HFFc6 (cell line): Measurements from ENCODE around the gene SLC25A25. TPM values are rescaled to one million over a fixed set of nuclear protein-coding genes. Genes with fewer than 3 reads are reported as not detected.

Source experiments
- DNase-seq: peaks from one replicate; pipeline ENCODE4 v3.0.0-alpha.2; 2018
- H3K27ac Mint-ChIP-seq: 2 replicates; pipeline ENCODE4 v1.8.0; 2020; ENCODE audit warnings: mild to moderate bottlenecking, mixed read lengths
- H3K27me3 Mint-ChIP-seq: 2 replicates; pipeline ENCODE4 v1.8.0; 2021; ENCODE audit warnings: mild to moderate bottlenecking, moderate library complexity, mixed read lengths; ENCODE audit not compliant: insufficient read depth
- H3K36me3 Mint-ChIP-seq: 2 replicates; pipeline ENCODE4 v1.8.0; 2021; ENCODE audit warnings: low read depth, mixed read lengths
- H3K4me1 Mint-ChIP-seq: 2 replicates; pipeline ENCODE4 v1.8.0; 2020; ENCODE audit warnings: low read depth, mixed read lengths
- H3K4me3 Mint-ChIP-seq: 2 replicates; pipeline ENCODE4 v1.8.0; 2020; ENCODE audit warnings: mild to moderate bottlenecking, moderate library complexity, mixed read lengths
- H3K9me3 Mint-ChIP-seq: 2 replicates; pipeline ENCODE4 v1.8.0; 2020; ENCODE audit warnings: mild to moderate bottlenecking, mixed read lengths
- CTCF ChIP-seq: fragments of 200-600 bp; sonication (generic); IDR thresholded peaks from 2 replicates; pipeline ENCODE4 v1.5.0; 2021; ENCODE audit warnings: antibody characterized with exemption, mild to moderate bottlenecking
- total RNA-seq, 6 experiments: library from RNA; stranded (reverse); fragmentation: NEBNext Ultra II Directional; extraction: Animal tissue kit (Norgen Biotek cat#: 25700); gene quantifications; 2 replicates in 1 of 6; 3 replicates in 5 of 6; pipeline ENCODE4 v1.2.3, GENCODE V29; 2021

The SLC25A25 gene
- total RNA-seq, 6 experiments from 2014 or later: 16.5 to 20.7 (median 18.4) TPM

GRCh38 chr9:128094166-128094949, 26.3 kb downstream of the SLC25A25 start:
- H3K4me3 Mint-ChIP-seq: peak overlapping the region; percentile 89
- peak overlapping the region; percentile 100 for H3K27ac Mint-ChIP-seq
- no peaks in the 10 kb centered on the region for H3K9me3 Mint-ChIP-seq
- peak; percentile 98 for DNase-seq
- no peaks in the 10 kb centered on the region; the same call in none of the 2 replicates for H3K27me3 Mint-ChIP-seq
- no peak for TF ChIP-seq CTCF
- H3K36me3 Mint-ChIP-seq: 0 out of 2 replicates have a peak, but pooled peaks cover 6% of the 10 kb centered on the region
- peaks cover 82% of the 10 kb centered on the region for H3K4me1 Mint-ChIP-seq

GRCh38 chr9:128094950-128095544, 27.0 kb downstream of the SLC25A25 start:
- peak overlapping the region; percentile 89 for H3K4me3 Mint-ChIP-seq
- H3K4me1 Mint-ChIP-seq: peaks cover 82% of the 10 kb centered on the region
- no peak for DNase-seq
- no peaks in the 10 kb centered on the region for H3K9me3 Mint-ChIP-seq
- TF ChIP-seq CTCF: no peak
- 0 out of 2 replicates have a peak, but pooled peaks cover 9% of the 10 kb centered on the region for H3K36me3 Mint-ChIP-seq
- H3K27me3 Mint-ChIP-seq: no peaks in the 10 kb centered on the region; the same call in none of the 2 replicates
- H3K27ac Mint-ChIP-seq: peak overlapping the region; percentile 100

- DNase-seq: no peak
- Mint-ChIP-seq H3K9me3 (no peaks in the 10 kb centered on the region), H3K36me3 (peaks cover 15% of the 10 kb centered on the region), H3K27ac (peak overlapping the region; percentile 100), H3K4me3 (no peak overlapping the region), H3K27me3 (peaks cover 1% of the 10 kb centered on the region), H3K4me1 (peaks cover 80% of the 10 kb centered on the region)
- TF ChIP-seq CTCF: no peak
Observed at GRCh38 chr9:128096616-128097536, 28.8 kb downstream of the SLC25A25 start.

- peak overlapping the region; percentile 100 for H3K27ac Mint-ChIP-seq
- H3K36me3 Mint-ChIP-seq: peaks cover 23% of the 10 kb centered on the region
- H3K9me3 Mint-ChIP-seq: no peaks in the 10 kb centered on the region
- TF ChIP-seq CTCF: no peak
- peak overlapping the region; percentile 98 for H3K4me3 Mint-ChIP-seq
- H3K4me1 Mint-ChIP-seq: peaks cover 72% of the 10 kb centered on the region
- H3K27me3 Mint-ChIP-seq: peaks cover 4% of the 10 kb centered on the region
- no peak for DNase-seq
Observed at GRCh38 chr9:128097543-128098296, 29.7 kb downstream of the SLC25A25 start.
